Naive B cell (primary cell): ENCODE data around the gene ZNF396. TPM values are rescaled to one million over a fixed set of nuclear protein-coding genes. Genes with fewer than 3 reads are reported as not detected.
A peak's percentile ranks its signal among the peaks of the same experiment; 100 is the strongest.

Experiments
- ATAC-seq, 2 donors: fragments of 150-1000 bp; cut with Tn5 transposase; 2 replicates each; pipeline ENCODE4 v1.10.0; 2021; ENCODE audit warnings: low read depth in 2 of 2, mild to moderate bottlenecking in 2 of 2, moderate library complexity in 2 of 2
- DNase-seq: peaks from one replicate; pipeline ENCODE4 v3.0.0; 2022
- H3K27ac Mint-ChIP-seq, 6 donors: one replicate each; pipeline ENCODE4 v1.8.0; 2020 to 2022; ENCODE audit warnings: mild to moderate bottlenecking in 6 of 6, mixed read lengths in 6 of 6, moderate library complexity in 5 of 6, inconsistent platforms in 2 of 6
- H3K27me3 Mint-ChIP-seq, 3 donors: one replicate each; pipeline ENCODE4 v1.8.0; 2021 to 2022; ENCODE audit warnings: mixed read lengths in 3 of 3, mild to moderate bottlenecking in 1 of 3
- H3K36me3 Mint-ChIP-seq, 2 donors: one replicate each; pipeline ENCODE4 v1.8.0; 2020 to 2022; ENCODE audit warnings: mixed read lengths in 2 of 2, inconsistent platforms in 1 of 2, mild to moderate bottlenecking in 1 of 2
- H3K4me1 Mint-ChIP-seq, 3 donors: one replicate each; pipeline ENCODE4 v1.8.0; 2020 to 2022; ENCODE audit warnings: mixed read lengths in 3 of 3, inconsistent platforms in 1 of 3, mild to moderate bottlenecking in 1 of 3, moderate library complexity in 1 of 3
- H3K4me3 Mint-ChIP-seq, 8 donors: one replicate each; pipeline ENCODE4 v1.8.0; 2020 to 2022; ENCODE audit warnings: mild to moderate bottlenecking in 8 of 8, mixed read lengths in 8 of 8, moderate library complexity in 8 of 8, inconsistent platforms in 2 of 8
- H3K9me3 Mint-ChIP-seq, 7 donors: one replicate each; pipeline ENCODE4 v1.8.0; 2020 to 2022; ENCODE audit warnings: mixed read lengths in 7 of 7, mild to moderate bottlenecking in 5 of 7, inconsistent platforms in 2 of 7, moderate library complexity in 1 of 7
- polyA plus RNA-seq, 6 donors: library from polyadenylated mRNA; unstranded; fragments of 300-500 nt; fragmentation: Illumina TruSeq; gene quantifications; one replicate each; pipeline ENCODE4 v1.2.3, GENCODE V29; 2021; ENCODE audit warnings: low read depth in 6 of 6

ZNF396 gene
- polyA plus RNA-seq, result under 1 TPM in 4 of 6 donors, not detected in 2; 0.21 to 0.90 (median 0.66) TPM

GRCh38 chr18:35376742-35377695 is at the start of gene ZNF396:
ZNF396 (minus strand) TSS chr18:35377337; CDS start chr18:35374292, 3,045 bp downstream.
- Mint-ChIP-seq H3K27me3 (no peaks in the 10 kb centered on the region), H3K27ac (peak within 1 kb of the TSS in 5 of 6 donors; percentile 58 to 96 (median 73)), H3K4me1 (peaks cover 7 to 13% (median 11%) of the 10 kb centered on the region in 3 donors), H3K9me3 (no peaks in the 10 kb centered on the region), H3K36me3 (peaks cover 0 to 5% of the 10 kb centered on the region in 2 donors), H3K4me3 (peak within 1 kb of the TSS; percentile 83 to 96 (median 92))
- ATAC-seq, result peak; percentile 82 to 85
- peak; percentile 72 for DNase-seq

DNA sequence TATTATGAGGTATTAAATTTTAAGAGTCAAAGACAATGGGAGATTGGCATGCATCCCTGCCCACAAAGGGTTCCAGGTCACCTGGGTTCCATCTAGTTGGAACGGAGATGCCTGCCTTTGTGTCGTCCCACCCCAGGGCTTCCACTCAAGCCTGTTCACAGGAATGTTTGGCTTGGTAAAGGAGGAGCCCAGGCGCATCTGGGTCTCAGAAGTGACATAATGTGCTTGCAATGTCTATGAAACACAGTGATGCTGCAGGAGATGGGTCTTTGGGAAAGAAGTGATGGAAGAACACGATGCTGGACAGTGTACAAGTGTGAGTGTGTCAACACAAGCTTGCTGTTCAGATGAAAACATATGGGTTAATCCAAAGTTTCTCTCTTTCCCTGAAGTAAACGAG is 49.6 kb upstream of the ZNF396 start:
- ATAC-seq (no peak), DNase-seq (no peak)
- no peaks in the 10 kb centered on the region for H3K4me1 Mint-ChIP-seq
- no peak overlapping the region for H3K4me3 Mint-ChIP-seq
- H3K27ac Mint-ChIP-seq, result no peak overlapping the region
- H3K9me3 Mint-ChIP-seq, result peaks cover 0 to 12% (median 3%) of the 10 kb centered on the region in 7 donors
- no peaks in the 10 kb centered on the region for H3K27me3 Mint-ChIP-seq
- no peaks in the 10 kb centered on the region for H3K36me3 Mint-ChIP-seq

DNA sequence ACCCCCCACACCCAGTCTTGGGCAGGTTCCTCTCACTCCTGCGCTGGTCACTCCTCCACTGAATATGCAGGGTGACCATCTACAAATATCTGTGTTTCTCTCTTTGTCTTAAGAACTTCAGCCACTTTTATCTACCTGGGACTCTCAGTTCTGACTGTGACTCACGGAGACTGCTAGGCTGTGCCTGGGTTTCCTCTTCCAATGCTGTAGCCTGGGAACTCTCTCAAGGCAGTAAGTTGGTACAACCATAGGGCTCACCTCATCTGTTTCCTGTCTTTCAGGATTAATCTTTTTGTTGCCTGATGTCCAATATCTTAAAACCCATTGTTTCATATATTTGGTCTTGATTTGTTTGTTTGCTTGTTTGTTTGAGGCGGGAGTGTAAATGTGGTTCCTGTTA is 47.2 kb upstream of the ZNF396 start:
- Mint-ChIP-seq H3K36me3 (peaks cover 0 to under 1% of the 10 kb centered on the region in 2 donors), H3K27ac (no peak overlapping the region), H3K4me1 (no peaks in the 10 kb centered on the region), H3K27me3 (no peaks in the 10 kb centered on the region), H3K4me3 (no peak overlapping the region), H3K9me3 (peaks cover 0 to 11% (median 3%) of the 10 kb centered on the region in 7 donors)
- DNase-seq, result no peak
- no peak for ATAC-seq

GRCh38 chr18:35422237-35422636 is 45.1 kb upstream of the ZNF396 start:
- peaks cover 4 to 10% of the 10 kb centered on the region in 2 donors for H3K36me3 Mint-ChIP-seq

DNA sequence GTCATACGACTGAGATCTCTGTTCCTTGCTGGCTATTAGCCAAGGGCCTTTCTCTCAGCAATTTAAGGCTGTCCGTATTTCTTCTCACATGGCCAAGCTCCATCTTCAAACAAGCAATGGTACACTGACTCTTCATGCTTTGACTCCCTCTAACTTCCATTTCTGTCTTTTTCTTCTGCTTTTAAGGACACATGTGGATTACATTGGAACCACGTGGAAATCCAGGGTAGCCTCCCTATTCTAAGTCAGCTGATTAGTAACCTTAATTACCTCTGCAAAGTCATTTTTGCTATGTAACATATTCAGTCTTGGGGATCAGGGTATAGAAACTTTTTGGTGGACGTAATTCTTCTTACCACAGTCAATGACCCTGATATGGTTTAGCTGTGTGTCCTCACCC is 41.5 kb upstream of the ZNF396 start:
- Mint-ChIP-seq H3K36me3 (peaks cover 4 to 14% of the 10 kb centered on the region in 2 donors), H3K27ac (no peak overlapping the region), H3K4me3 (no peak overlapping the region), H3K9me3 (peaks cover 8 to 25% (median 13%) of the 10 kb centered on the region in 7 donors), H3K27me3 (no peaks in the 10 kb centered on the region), H3K4me1 (peaks cover 9 to 13% (median 13%) of the 10 kb centered on the region in 3 donors)
- ATAC-seq (no peak), DNase-seq (no peak)

More at GRCh38 chr18:35422237-35422636, 45.1 kb upstream of the ZNF396 start:
- DNase-seq (no peak), ATAC-seq (no peak)
- Mint-ChIP-seq H3K4me1 (no peaks in the 10 kb centered on the region), H3K27ac (no peak overlapping the region), H3K4me3 (no peak overlapping the region), H3K27me3 (no peaks in the 10 kb centered on the region), H3K9me3 (peaks cover 5 to 21% (median 13%) of the 10 kb centered on the region in 7 donors)

DNA sequence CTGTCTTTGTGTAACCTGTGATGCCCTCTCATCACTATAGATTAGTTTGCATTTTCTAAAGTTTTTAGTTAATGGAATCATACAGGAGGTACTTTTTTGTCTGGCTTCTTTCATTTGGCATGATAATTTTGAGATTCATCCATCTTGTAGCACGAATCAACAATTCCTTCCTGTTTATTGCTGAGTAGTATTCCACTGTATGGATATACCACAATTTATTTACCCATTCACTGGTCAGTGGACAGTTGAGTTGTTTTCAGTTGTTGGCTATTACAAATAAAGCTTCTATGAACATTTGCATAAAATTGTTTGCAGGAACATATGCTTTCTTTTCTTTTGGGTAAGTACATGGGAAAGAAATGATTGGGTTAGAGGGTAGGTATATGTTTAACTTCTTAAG is 40.1 kb upstream of the ZNF396 start:
- ATAC-seq (no peak), DNase-seq (no peak)
- Mint-ChIP-seq H3K9me3 (peaks cover 8 to 25% (median 13%) of the 10 kb centered on the region in 7 donors), H3K27me3 (no peaks in the 10 kb centered on the region), H3K36me3 (peaks cover 4 to 14% of the 10 kb centered on the region in 2 donors), H3K27ac (no peak overlapping the region), H3K4me3 (no peak overlapping the region), H3K4me1 (peaks cover 17 to 23% (median 22%) of the 10 kb centered on the region in 3 donors)

DNA sequence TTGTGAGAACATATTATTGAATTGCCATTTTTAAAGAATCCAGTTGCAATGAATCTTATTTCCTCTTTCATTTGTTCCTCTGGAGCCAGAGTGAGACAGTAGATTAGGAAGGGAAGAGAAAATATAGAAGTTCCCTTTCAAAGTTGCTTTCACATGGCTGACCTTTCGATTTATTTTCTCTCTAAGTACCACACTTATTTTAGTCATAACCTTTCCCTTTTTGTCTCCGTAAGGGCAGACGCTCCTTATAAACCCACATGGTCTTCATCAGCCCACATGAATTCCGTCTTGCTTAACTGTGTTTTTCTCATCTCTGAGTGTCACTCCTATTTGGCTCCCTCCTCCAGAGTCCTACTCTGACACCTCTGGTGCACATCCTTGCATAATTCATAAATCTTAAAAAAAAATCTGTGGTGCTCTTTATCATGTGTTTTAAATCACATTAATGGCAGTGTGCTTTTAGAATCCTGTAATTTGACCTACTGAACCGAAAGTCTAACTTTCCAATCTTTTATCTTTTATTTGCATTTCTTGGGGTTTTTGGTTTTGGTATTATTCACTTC is 38.5 kb upstream of the ZNF396 start:
- H3K4me3 Mint-ChIP-seq, result peak overlapping the region in 2 of 8 donors; percentile 6 to 19

DNA sequence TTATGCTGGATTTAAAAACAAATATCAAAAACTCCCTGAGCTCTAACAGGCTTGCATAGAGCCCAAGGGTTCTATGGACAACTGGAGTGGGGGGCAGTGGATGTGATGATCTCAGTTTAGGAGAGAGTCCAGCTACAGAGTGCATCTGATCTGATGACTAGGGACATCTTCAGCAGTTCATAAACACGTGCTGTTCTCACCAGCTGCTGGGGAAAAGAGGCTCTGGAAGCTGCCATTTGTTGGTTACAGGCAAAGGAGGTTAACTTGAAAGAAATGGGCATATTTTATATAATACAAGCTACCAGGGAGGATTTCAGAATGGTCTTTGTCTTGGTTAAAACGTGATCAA is 36.0 kb upstream of the ZNF396 start:
- H3K4me3 Mint-ChIP-seq, result no peak overlapping the region
- peak overlapping the region in 3 of 6 donors; percentile 27 to 93 (median 76) for H3K27ac Mint-ChIP-seq
- peaks cover 0 to 5% of the 10 kb centered on the region in 2 donors for H3K36me3 Mint-ChIP-seq
- ATAC-seq (no peak), DNase-seq (no peak)
- H3K9me3 Mint-ChIP-seq, result peaks cover 3 to 13% (median 8%) of the 10 kb centered on the region in 7 donors
- peaks cover 36 to 56% (median 52%) of the 10 kb centered on the region in 3 donors for H3K4me1 Mint-ChIP-seq
- H3K27me3 Mint-ChIP-seq, result no peaks in the 10 kb centered on the region

More for the DNA sequence above, 38.5 kb upstream of the ZNF396 start:
- no peaks in the 10 kb centered on the region for H3K27me3 Mint-ChIP-seq
- DNase-seq (no peak), ATAC-seq (no peak)
- H3K36me3 Mint-ChIP-seq, result peaks cover 4 to 14% of the 10 kb centered on the region in 2 donors
- peaks cover 8 to 25% (median 13%) of the 10 kb centered on the region in 7 donors for H3K9me3 Mint-ChIP-seq
- H3K27ac Mint-ChIP-seq, result peak overlapping the region in 2 of 6 donors; percentile 12 to 52
- peaks cover 24 to 40% (median 31%) of the 10 kb centered on the region in 3 donors for H3K4me1 Mint-ChIP-seq

DNA sequence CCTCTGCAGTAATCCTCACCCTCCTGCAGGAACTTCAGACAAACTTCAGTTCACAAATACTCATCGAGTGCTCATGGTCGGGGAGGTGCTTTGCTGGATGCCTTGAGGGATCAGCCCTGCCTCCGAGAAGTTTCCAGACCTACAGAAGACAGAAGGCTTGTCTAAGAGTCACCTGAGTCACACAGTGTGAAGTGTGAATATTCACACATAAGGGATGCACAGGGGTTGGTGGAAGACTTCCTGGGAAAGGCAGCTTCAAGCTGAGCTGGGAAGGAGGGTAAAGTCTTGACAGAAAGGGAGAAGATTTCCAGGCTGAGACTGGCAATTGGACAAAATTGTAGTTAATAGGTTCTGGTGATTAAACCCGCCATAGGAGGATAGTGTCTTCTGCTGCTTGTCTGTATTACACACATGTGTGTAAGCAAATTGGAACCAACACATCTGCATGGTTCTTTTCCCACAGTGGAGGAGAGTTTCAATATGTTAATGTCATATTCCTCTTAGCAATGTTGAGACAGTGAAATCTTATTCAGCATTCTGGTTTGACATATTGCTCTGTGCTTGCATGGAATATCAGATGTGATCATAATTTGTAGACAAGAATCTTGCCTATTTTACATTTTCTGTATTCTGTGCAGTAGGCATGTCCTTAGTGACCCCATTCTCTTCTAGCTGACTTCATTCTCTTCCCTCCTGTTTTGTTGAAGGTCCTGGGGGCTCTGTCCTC is 34.7 kb upstream of the ZNF396 start:
- H3K27ac Mint-ChIP-seq, result peak overlapping the region in 5 of 6 donors; percentile 9 to 93 (median 27)
- peaks cover 36 to 56% (median 52%) of the 10 kb centered on the region in 3 donors for H3K4me1 Mint-ChIP-seq
- no peak for ATAC-seq
- no peaks in the 10 kb centered on the region for H3K27me3 Mint-ChIP-seq
- no peak for DNase-seq
- no peaks in the 10 kb centered on the region for H3K36me3 Mint-ChIP-seq
- peaks cover 0 to 5% (median 0%) of the 10 kb centered on the region in 7 donors for H3K9me3 Mint-ChIP-seq
- H3K4me3 Mint-ChIP-seq, result peak overlapping the region in 1 of 8 donors; percentile 54

- H3K27ac Mint-ChIP-seq, result peak overlapping the region; percentile 5 to 88 (median 78)
- no peaks in the 10 kb centered on the region for H3K27me3 Mint-ChIP-seq
- peaks cover 30 to 49% (median 43%) of the 10 kb centered on the region in 3 donors for H3K4me1 Mint-ChIP-seq
- H3K36me3 Mint-ChIP-seq, result no peaks in the 10 kb centered on the region
- H3K9me3 Mint-ChIP-seq, result peaks cover 0 to 5% (median 0%) of the 10 kb centered on the region in 7 donors
- DNase-seq, result peak; percentile 50
- H3K4me3 Mint-ChIP-seq, result peak overlapping the region in 5 of 8 donors; percentile 8 to 78 (median 31)
- peak; percentile 84 to 89 for ATAC-seq
Observed at GRCh38 chr18:35410561-35410960, 33.4 kb upstream of the ZNF396 start.

GRCh38 chr18:35409911-35410310 is 32.8 kb upstream of the ZNF396 start:
- peaks cover 27 to 44% (median 39%) of the 10 kb centered on the region in 3 donors for H3K4me1 Mint-ChIP-seq
- no peak for DNase-seq
- H3K27ac Mint-ChIP-seq, result peak overlapping the region in 3 of 6 donors; percentile 63 to 83 (median 70)
- peaks cover 0 to 5% (median 0%) of the 10 kb centered on the region in 7 donors for H3K9me3 Mint-ChIP-seq
- no peaks in the 10 kb centered on the region for H3K27me3 Mint-ChIP-seq
- H3K4me3 Mint-ChIP-seq, result peak overlapping the region in 1 of 8 donors; percentile 29
- no peaks in the 10 kb centered on the region for H3K36me3 Mint-ChIP-seq
- no peak for ATAC-seq

GRCh38 chr18:35408843-35409261 is 31.7 kb upstream of the ZNF396 start:
- Mint-ChIP-seq H3K36me3 (no peaks in the 10 kb centered on the region), H3K9me3 (peaks cover 0 to 5% (median 0%) of the 10 kb centered on the region in 7 donors), H3K27ac (peak overlapping the region in 1 of 6 donors; percentile 47), H3K4me1 (peaks cover 27 to 43% (median 39%) of the 10 kb centered on the region in 3 donors), H3K4me3 (no peak overlapping the region), H3K27me3 (no peaks in the 10 kb centered on the region)
- no peak for DNase-seq
- no peak for ATAC-seq
